Endodermal cell (in vitro differentiated cells): ENCODE measurements around the gene SSBP4. TPM values are rescaled to one million over a fixed set of nuclear protein-coding genes. Genes with fewer than 3 reads are reported as not detected.

Experiments
- DNase-seq: peaks from one replicate; pipeline ENCODE4 v3.0.0-alpha.2; 2017
- H3K27ac ChIP-seq: 2 replicates; pipeline ENCODE4 v1.5.1; 2013; ENCODE audit warnings: mild to moderate bottlenecking, low read depth, low read length, moderate library complexity
- H3K27me3 ChIP-seq: 2 replicates; pipeline ENCODE4 v1.6.1; 2013; ENCODE audit warnings: mild to moderate bottlenecking, low read length, moderate library complexity; ENCODE audit not compliant: insufficient read depth, control insufficient read depth, poor library complexity, severe bottlenecking
- H3K36me3 ChIP-seq: 2 replicates; pipeline ENCODE4 v1.7.0; 2013; ENCODE audit warnings: mild to moderate bottlenecking, low read length, moderate library complexity; ENCODE audit not compliant: control insufficient read depth, insufficient read depth
- H3K4me1 ChIP-seq: one replicate; pipeline ENCODE4 v1.7.0; 2013; ENCODE audit warnings: low read length; ENCODE audit not compliant: control insufficient read depth, insufficient read depth
- H3K4me3 ChIP-seq: 2 replicates; pipeline ENCODE4 v1.5.1; 2013; ENCODE audit warnings: mild to moderate bottlenecking, low read length, moderate library complexity
- H3K9ac ChIP-seq: 2 replicates; pipeline ENCODE4 v1.6.1; 2013; ENCODE audit warnings: mild to moderate bottlenecking, low read length, moderate library complexity; ENCODE audit not compliant: poor library complexity, severe bottlenecking; ENCODE audit errors: extremely low read depth
- H3K9me3 ChIP-seq: 2 replicates; pipeline ENCODE4 v1.6.1; 2013; ENCODE audit warnings: mild to moderate bottlenecking, low read length, moderate library complexity; ENCODE audit not compliant: control insufficient read depth
- H3K27ac Mint-ChIP-seq: 2 replicates; pipeline ENCODE4 v1.8.0; 2020; ENCODE audit warnings: mixed read lengths
- H3K27me3 Mint-ChIP-seq: 2 replicates; pipeline ENCODE4 v1.8.0; 2021; ENCODE audit warnings: mild to moderate bottlenecking, mixed read lengths; ENCODE audit not compliant: insufficient read depth
- H3K36me3 Mint-ChIP-seq: 2 replicates; pipeline ENCODE4 v1.8.0; 2020; ENCODE audit warnings: low read depth, mixed read lengths
- H3K4me1 Mint-ChIP-seq: 2 replicates; pipeline ENCODE4 v1.8.0; 2020; ENCODE audit warnings: mixed read lengths
- H3K4me3 Mint-ChIP-seq: 2 replicates; pipeline ENCODE4 v1.8.0; 2020; ENCODE audit warnings: mild to moderate bottlenecking, moderate library complexity, mixed read lengths
- H3K9me3 Mint-ChIP-seq: 2 replicates; pipeline ENCODE4 v1.8.0; 2020; ENCODE audit warnings: mild to moderate bottlenecking, mixed read lengths
- WGBS, 2 experiments: methylation state at CpG; one replicate each; pipeline versions ENCODE4 v1.1.5 to v1.1.7; 2013; ENCODE audit warnings: missing lambda C conversion rate in 2 of 2, mixed read lengths in 1 of 2; ENCODE audit not compliant: insufficient coverage in 1 of 2, insufficient read length in 1 of 2; 5-methylcytosine and 5-hydroxymethylcytosine counted together
- long read RNA-seq, 4 experiments: library from polyadenylated mRNA in 2 of 4; library from RNA in 1 of 4; library from capped mRNA in 1 of 4; stranded (forward) in 3 of 4; unstranded in 1 of 4; transcript quantifications; one replicate each; pipeline ENCODE4 v2.0.0, GENCODE V29; 2020 to 2021; ENCODE audit warnings: inconsistent platforms in 1 of 4
- polyA plus RNA-seq, 2 experiments: library from polyadenylated mRNA; stranded (reverse); fragments of 50-300 nt; gene quantifications; one replicate each; pipeline ENCODE4 v1.2.3, GENCODE V29; 2013
- total RNA-seq, 2 donors: library from RNA; stranded (reverse); fragmentation: NEBNext Ultra II Directional in 1 of 2; extraction: Animal tissue kit (Norgen Biotek cat#: 25700) in 1 of 2; gene quantifications; 2 replicates in 1 of 2; 3 replicates in 1 of 2; pipeline ENCODE4 v1.2.1, GENCODE V29; 2021
- TF ChIP-seq, protein P1 (sequence below): fragments of 200-600 bp; sonication (generic); conservative IDR thresholded peaks from 2 replicates; pipeline ENCODE4 v1.5.0; 2021; ENCODE audit warnings: antibody characterized with exemption, mild to moderate bottlenecking

SSBP4 gene
- total RNA-seq: 10 to 100 TPM; 35.9 to 43.5 TPM
- 154 TPM for polyA plus RNA-seq (2013, experiment 1 of 2)
- 157 TPM for polyA plus RNA-seq (2013, experiment 2 of 2)
- long read RNA-seq, experiment 1, transcript SSBP4-206 (3 exons, 793 nt): major isoform, 6 of 44 reads
- long read RNA-seq, experiment 1, transcript SSBP4-202 (17 exons, 1,721 nt): major isoform, 6 of 44 reads
- long read RNA-seq, experiment 1, partial matches to known transcripts: 11 of 44 reads
- long read RNA-seq, experiment 1, other reads (novel, unspliced or antisense): 21 of 44 reads
- long read RNA-seq, experiment 2, transcript SSBP4-201 (18 exons, 1,768 nt): minor isoform, 20 of 94 reads
- long read RNA-seq, experiment 2, transcript SSBP4-202 (17 exons, 1,721 nt): major isoform, 24 of 94 reads
- long read RNA-seq, experiment 2, transcript SSBP4-206 (3 exons, 793 nt): minor isoform, 11 of 94 reads
- long read RNA-seq, experiment 2, partial matches to known transcripts: 12 of 94 reads
- long read RNA-seq, experiment 2, other reads (novel, unspliced or antisense): 27 of 94 reads
- long read RNA-seq, experiment 3, partial matches to known transcripts: 4 of 10 reads
- long read RNA-seq, experiment 3, other reads (novel, unspliced or antisense): 4 of 10 reads
- long read RNA-seq, experiment 4, partial matches to known transcripts: 1 of 5 reads
- long read RNA-seq, experiment 4, other reads (novel, unspliced or antisense): 4 of 5 reads

- H3K36me3 ChIP-seq: no peaks in the 10 kb centered on the region
- Mint-ChIP-seq H3K27ac (no peak within 1 kb of the TSS), H3K27me3 (peaks cover 70% of the 10 kb centered on the region), H3K4me3 (peak within 1 kb of the TSS; percentile 61), H3K9me3 (no peaks in the 10 kb centered on the region), H3K4me1 (peaks cover 10% of the 10 kb centered on the region), H3K36me3 (no peaks in the 10 kb centered on the region)
- peak within 1 kb of the TSS; percentile 77 for H3K4me3 ChIP-seq
- H3K9ac ChIP-seq: peak within 1 kb of the TSS; percentile 53
- peaks cover 10% of the 10 kb centered on the region for H3K27me3 ChIP-seq
- H3K9me3 ChIP-seq: no peaks in the 10 kb centered on the region
- H3K27ac ChIP-seq: peak within 1 kb of the TSS; percentile 58
- H3K4me1 ChIP-seq: no peaks in the 10 kb centered on the region
- TF ChIP-seq, protein P1, sequence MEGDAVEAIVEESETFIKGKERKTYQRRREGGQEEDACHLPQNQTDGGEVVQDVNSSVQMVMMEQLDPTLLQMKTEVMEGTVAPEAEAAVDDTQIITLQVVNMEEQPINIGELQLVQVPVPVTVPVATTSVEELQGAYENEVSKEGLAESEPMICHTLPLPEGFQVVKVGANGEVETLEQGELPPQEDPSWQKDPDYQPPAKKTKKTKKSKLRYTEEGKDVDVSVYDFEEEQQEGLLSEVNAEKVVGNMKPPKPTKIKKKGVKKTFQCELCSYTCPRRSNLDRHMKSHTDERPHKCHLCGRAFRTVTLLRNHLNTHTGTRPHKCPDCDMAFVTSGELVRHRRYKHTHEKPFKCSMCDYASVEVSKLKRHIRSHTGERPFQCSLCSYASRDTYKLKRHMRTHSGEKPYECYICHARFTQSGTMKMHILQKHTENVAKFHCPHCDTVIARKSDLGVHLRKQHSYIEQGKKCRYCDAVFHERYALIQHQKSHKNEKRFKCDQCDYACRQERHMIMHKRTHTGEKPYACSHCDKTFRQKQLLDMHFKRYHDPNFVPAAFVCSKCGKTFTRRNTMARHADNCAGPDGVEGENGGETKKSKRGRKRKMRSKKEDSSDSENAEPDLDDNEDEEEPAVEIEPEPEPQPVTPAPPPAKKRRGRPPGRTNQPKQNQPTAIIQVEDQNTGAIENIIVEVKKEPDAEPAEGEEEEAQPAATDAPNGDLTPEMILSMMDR: peak; percentile 64
- peak; percentile 88 for DNase-seq
- WGBS, 2 experiments: 0 to 1% methylated on average over 25 to 79 of the region's 80 CpGs
These were observed at the start of gene SSBP4 for GRCh38 chr19:18419195-18419698. Gene SSBP4 (plus strand): TSS chr19:18419398. CDS start chr19:18419649, 251 bp downstream.

DNA sequence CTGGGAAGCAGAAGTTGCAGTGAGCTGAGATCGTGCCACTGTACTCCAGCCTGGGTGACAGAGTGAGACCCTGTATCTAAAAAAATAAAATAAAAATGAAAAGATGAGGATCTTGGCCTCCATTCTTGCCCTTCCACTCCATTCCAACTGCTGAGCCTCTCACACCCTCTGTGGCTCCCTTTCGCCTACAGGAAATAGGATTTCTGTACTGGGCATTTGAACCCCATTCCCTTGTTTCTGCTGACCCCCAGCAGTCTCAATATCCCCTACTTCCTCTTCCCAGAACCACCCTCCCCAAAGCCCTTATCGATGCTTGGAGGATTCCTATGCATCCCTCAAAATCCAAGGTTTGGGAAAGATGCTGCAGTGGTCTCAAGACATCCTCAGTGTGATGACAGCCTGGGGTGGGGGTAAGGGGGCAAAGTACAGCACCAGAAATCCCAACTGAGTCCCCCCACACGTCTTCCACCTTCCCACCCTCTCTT is 45.7 kb upstream of the SSBP4 start:
- Histone ChIP-seq H3K36me3 (no peaks in the 10 kb centered on the region), H3K27ac (peak overlapping the region; percentile 70), H3K4me1 (peaks cover 7% of the 10 kb centered on the region), H3K27me3 (no peaks in the 10 kb centered on the region), H3K4me3 (no peak overlapping the region), H3K9me3 (no peaks in the 10 kb centered on the region), H3K9ac (no peak overlapping the region)
- no peak overlapping the region for H3K4me3 Mint-ChIP-seq
- peaks cover 16% of the 10 kb centered on the region for H3K4me1 Mint-ChIP-seq
- TF ChIP-seq, protein P1: no peak
- WGBS, 2 experiments: 73 to 94% methylated on average over 3 of the region's 4 CpGs
- no peak for DNase-seq
- H3K36me3 Mint-ChIP-seq: no peaks in the 10 kb centered on the region
- peak overlapping the region; percentile 89 for H3K27ac Mint-ChIP-seq
- no peaks in the 10 kb centered on the region for H3K27me3 Mint-ChIP-seq
- peaks cover 2% of the 10 kb centered on the region for H3K9me3 Mint-ChIP-seq

DNA sequence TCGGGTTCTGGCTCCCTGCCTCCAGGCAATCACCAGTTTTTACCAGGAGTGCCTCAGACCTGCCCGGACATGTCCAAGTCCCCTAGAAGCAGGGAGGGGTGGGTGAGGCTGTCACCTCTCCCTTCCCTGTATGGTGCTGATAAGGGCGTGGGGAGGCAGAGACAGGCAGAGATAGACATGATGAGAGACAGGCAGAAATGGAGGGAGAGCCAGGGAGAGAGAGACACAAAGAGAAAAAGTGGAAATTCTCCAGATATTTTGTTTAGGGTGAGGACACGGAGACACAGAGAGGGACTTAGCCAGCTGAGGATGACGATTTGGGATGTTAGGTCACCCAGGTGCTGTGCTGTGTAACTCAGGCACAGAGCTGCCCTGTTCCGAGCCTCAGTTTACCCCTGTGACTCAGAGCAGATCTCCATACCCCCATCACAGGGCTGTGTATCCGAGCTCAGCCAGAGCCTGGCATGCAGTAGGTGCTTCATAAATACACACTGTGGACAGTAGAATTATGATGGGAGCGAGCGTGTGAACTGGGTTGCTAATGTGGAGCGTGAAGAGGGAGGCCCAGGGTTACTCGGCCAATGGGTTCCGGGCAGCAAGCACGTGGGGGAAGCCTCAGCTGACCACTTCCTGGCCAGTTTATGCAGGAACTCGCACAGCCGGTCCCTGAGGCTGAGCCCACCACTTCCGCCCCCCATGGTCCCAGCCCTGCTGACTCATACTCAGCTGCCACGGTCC is 45.1 kb upstream of the SSBP4 start:
- no peak overlapping the region for H3K4me3 ChIP-seq
- H3K4me1 ChIP-seq: peaks cover 7% of the 10 kb centered on the region
- peak overlapping the region; percentile 70 for H3K27ac ChIP-seq
- no peaks in the 10 kb centered on the region for H3K27me3 Mint-ChIP-seq
- H3K4me1 Mint-ChIP-seq: peaks cover 16% of the 10 kb centered on the region
- no peaks in the 10 kb centered on the region for H3K36me3 ChIP-seq
- H3K27me3 ChIP-seq: no peaks in the 10 kb centered on the region
- H3K9ac ChIP-seq: no peak overlapping the region
- H3K9me3 ChIP-seq: no peaks in the 10 kb centered on the region
- peak; percentile 99 for DNase-seq
- no peaks in the 10 kb centered on the region for H3K36me3 Mint-ChIP-seq
- 51 to 58% methylated on average over 12 to 16 of the region's 17 CpGs for WGBS, 2 experiments
- H3K27ac Mint-ChIP-seq: peak overlapping the region; percentile 89
- peaks cover 2% of the 10 kb centered on the region for H3K9me3 Mint-ChIP-seq
- H3K4me3 Mint-ChIP-seq: no peak overlapping the region
- TF ChIP-seq, protein P1: no peak
